Trophoblast cell (in vitro differentiated cells and primary cell): ENCODE data around the gene HNMT.

Source experiments
- DNase-seq, 2 donors: peaks; one replicate each; pipeline ENCODE4 v3.0.0-alpha.2; 2016
- H2AFZ ChIP-seq: 2 replicates; pipeline ENCODE4 v1.6.1; 2013; ENCODE audit warnings: low read length, moderate library complexity, mild to moderate bottlenecking; ENCODE audit not compliant: insufficient read depth, poor library complexity
- H2AK5ac ChIP-seq: 2 replicates; pipeline ENCODE4 v1.6.1; 2013; ENCODE audit warnings: mild to moderate bottlenecking, low read length
- H2BK120ac ChIP-seq: 2 replicates; pipeline ENCODE4 v1.6.1; 2013; ENCODE audit warnings: low read length, mild to moderate bottlenecking, moderate library complexity; ENCODE audit not compliant: insufficient read depth, poor library complexity
- H2BK12ac ChIP-seq: 2 replicates; pipeline ENCODE4 v1.6.1; 2013; ENCODE audit warnings: mild to moderate bottlenecking, low read length, moderate library complexity
- H2BK5ac ChIP-seq: 2 replicates; pipeline ENCODE4 v1.6.1; 2013; ENCODE audit warnings: low read length, low read depth, moderate library complexity, mild to moderate bottlenecking; ENCODE audit not compliant: poor library complexity
- H3K14ac ChIP-seq: 2 replicates; pipeline ENCODE4 v1.6.1; 2013; ENCODE audit warnings: mild to moderate bottlenecking, low read length
- H3K18ac ChIP-seq: 2 replicates; pipeline ENCODE4 v1.6.1; 2013; ENCODE audit warnings: mild to moderate bottlenecking, low read length
- H3K23ac ChIP-seq: 2 replicates; pipeline ENCODE4 v1.6.1; 2013; ENCODE audit warnings: low read length
- H3K27ac ChIP-seq: 2 replicates; pipeline ENCODE4 v1.5.1; 2013; ENCODE audit warnings: low read depth, mild to moderate bottlenecking, inconsistent platforms, low read length, moderate library complexity
- H3K27me3 ChIP-seq: 2 replicates; pipeline ENCODE4 v1.6.1; 2013; ENCODE audit warnings: inconsistent platforms, mild to moderate bottlenecking, low read length, moderate library complexity; ENCODE audit not compliant: insufficient read depth
- H3K36me3 ChIP-seq, 2 experiments: 1 replicate in 1 of 2; 2 replicates in 1 of 2; pipeline ENCODE4 v1.6.1; 2013; ENCODE audit warnings: low read length in 2 of 2, mild to moderate bottlenecking in 2 of 2, moderate library complexity in 1 of 2; ENCODE audit not compliant: insufficient read depth in 2 of 2, control insufficient read depth in 1 of 2
- H3K4ac ChIP-seq: 2 replicates; pipeline ENCODE4 v1.6.1; 2013; ENCODE audit warnings: low read depth, mild to moderate bottlenecking, low read length, moderate library complexity
- H3K4me1 ChIP-seq, 2 experiments: 1 replicate in 1 of 2; 2 replicates in 1 of 2; pipeline ENCODE4 v1.6.1; 2013; ENCODE audit warnings: low read length in 2 of 2, mild to moderate bottlenecking in 2 of 2, moderate library complexity in 1 of 2; ENCODE audit not compliant: insufficient read depth in 2 of 2, control insufficient read depth in 1 of 2
- H3K4me2 ChIP-seq: 2 replicates; pipeline ENCODE4 v1.6.1; 2013; ENCODE audit warnings: inconsistent platforms, mild to moderate bottlenecking, low read length, moderate library complexity
- H3K4me3 ChIP-seq: 2 replicates; pipeline ENCODE4 v1.5.1; 2013; ENCODE audit warnings: mild to moderate bottlenecking, low read depth, low read length, inconsistent platforms
- H3K79me1 ChIP-seq: one replicate; pipeline ENCODE4 v1.6.1; 2013; ENCODE audit warnings: low read length
- H3K79me2 ChIP-seq: 2 replicates; pipeline ENCODE4 v1.6.1; 2013; ENCODE audit warnings: low read length, mild to moderate bottlenecking; ENCODE audit not compliant: control insufficient read depth, insufficient read depth, poor library complexity
- H3K9ac ChIP-seq: 2 replicates; pipeline ENCODE4 v1.6.1; 2013; ENCODE audit warnings: mild to moderate bottlenecking, low read length
- H3K9me3 ChIP-seq: 2 replicates; pipeline ENCODE4 v1.6.1; 2013; ENCODE audit warnings: low read depth, mild to moderate bottlenecking, control low read depth, inconsistent platforms, low read length; ENCODE audit not compliant: insufficient read depth
- H4K12ac ChIP-seq: 2 replicates; pipeline ENCODE4 v1.6.1; 2013; ENCODE audit warnings: low read depth, mild to moderate bottlenecking, low read length, moderate library complexity
- H4K8ac ChIP-seq: 2 replicates; pipeline ENCODE4 v1.6.1; 2013; ENCODE audit warnings: low read depth, mild to moderate bottlenecking, low read length, moderate library complexity
- H4K91ac ChIP-seq: one replicate; pipeline ENCODE4 v1.6.1; 2013; ENCODE audit warnings: low read depth, mild to moderate bottlenecking, low read length, moderate library complexity
- WGBS: extraction: QIAGEN DNeasy Blood & Tissue Kit; methylation state at CpG from one replicate; pipeline ENCODE4 v1.1.7; 2013; ENCODE audit warnings: missing lambda C conversion rate; ENCODE audit not compliant: insufficient read length, insufficient coverage; ENCODE audit errors: extremely low coverage; 5-methylcytosine and 5-hydroxymethylcytosine counted together

The HNMT gene

GRCh38 chr2:138017824-138018223 lies 53.6 kb downstream of the HNMT start:
- Histone ChIP-seq H4K91ac (no peak overlapping the region), H3K14ac (no peak overlapping the region), H3K79me1 (peaks cover 2% of the 10 kb centered on the region), H2BK12ac (no peak overlapping the region), H3K18ac (no peak overlapping the region), H3K4ac (no peak overlapping the region), H3K9ac (no peak overlapping the region), H3K4me2 (no peak overlapping the region), H2BK120ac (no peak overlapping the region), H3K79me2 (no peaks in the 10 kb centered on the region), H2AFZ (no peak overlapping the region), H4K8ac (no peak overlapping the region), H3K4me1 (peaks cover 0 to 2% of the 10 kb centered on the region in 2 experiments), H3K27ac (no peak overlapping the region), H3K36me3 (no peaks in the 10 kb centered on the region), H4K12ac (no peak overlapping the region), H2AK5ac (no peak overlapping the region), H3K9me3 (no peaks in the 10 kb centered on the region), H3K23ac (no peak overlapping the region), H3K27me3 (no peaks in the 10 kb centered on the region), H3K4me3 (no peak overlapping the region), H2BK5ac (no peak overlapping the region)
- DNase-seq: no peak
- no CpG with 5 or more reads among the region's 1 CpG for WGBS

DNA sequence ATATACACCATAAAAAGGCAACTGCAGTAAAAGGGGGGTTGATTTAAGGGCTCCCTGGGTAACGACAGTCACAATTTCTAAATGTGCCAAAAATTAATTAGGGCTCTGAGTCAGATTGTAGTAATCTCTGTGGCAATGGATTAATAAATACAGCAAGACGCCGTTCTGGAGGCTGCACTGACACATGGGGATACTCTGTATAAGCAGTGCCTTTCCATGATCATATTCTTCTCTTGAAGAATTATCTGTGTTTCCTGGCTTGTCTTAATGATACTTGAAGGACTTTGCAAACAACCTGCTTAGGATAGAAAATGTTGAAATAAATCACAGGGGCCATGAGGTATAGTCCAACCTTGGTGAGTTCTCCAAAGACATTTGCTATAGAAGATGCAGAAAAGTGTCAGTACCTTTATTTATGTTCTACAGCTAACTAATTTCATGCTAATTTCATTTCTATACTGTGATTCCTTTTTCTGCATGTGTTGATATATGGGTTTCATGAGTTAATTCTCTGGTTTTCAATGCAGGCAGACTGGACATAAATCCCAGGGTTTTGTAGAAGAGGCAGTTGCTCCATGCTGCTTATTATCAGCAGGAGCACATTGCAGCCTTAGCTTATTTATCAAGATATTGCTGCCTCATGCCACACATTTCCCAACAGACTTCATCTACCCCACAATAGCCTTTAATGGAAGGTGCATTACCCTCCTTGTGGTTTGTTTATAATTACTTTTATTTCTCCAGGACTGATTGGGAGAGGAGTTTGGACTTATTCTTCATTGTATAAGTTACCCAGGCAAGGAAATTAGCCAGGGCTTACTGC lies 54.8 kb downstream of the HNMT start:
- no peak overlapping the region for H2AFZ ChIP-seq
- no peak overlapping the region for H3K27ac ChIP-seq
- peaks cover 2% of the 10 kb centered on the region for H3K79me1 ChIP-seq
- no peak overlapping the region for H3K23ac ChIP-seq
- H2BK5ac ChIP-seq: no peak overlapping the region
- H3K4me2 ChIP-seq: no peak overlapping the region
- H2BK12ac ChIP-seq: no peak overlapping the region
- H3K9ac ChIP-seq: no peak overlapping the region
- no peaks in the 10 kb centered on the region for H3K79me2 ChIP-seq
- H3K14ac ChIP-seq: no peak overlapping the region
- no peak overlapping the region for H4K91ac ChIP-seq
- H4K12ac ChIP-seq: no peak overlapping the region
- no peak overlapping the region for H3K4ac ChIP-seq
- WGBS: no CpG with 5 or more reads among the region's 3 CpGs
- H3K18ac ChIP-seq: no peak overlapping the region
- peaks cover 0 to 2% of the 10 kb centered on the region in 2 experiments for H3K4me1 ChIP-seq
- DNase-seq: no peak
- H3K4me3 ChIP-seq: no peak overlapping the region
- H2AK5ac ChIP-seq: no peak overlapping the region
- H3K9me3 ChIP-seq: no peaks in the 10 kb centered on the region
- no peaks in the 10 kb centered on the region for H3K27me3 ChIP-seq
- no peaks in the 10 kb centered on the region for H3K36me3 ChIP-seq
- no peak overlapping the region for H2BK120ac ChIP-seq
- H4K8ac ChIP-seq: no peak overlapping the region

DNA sequence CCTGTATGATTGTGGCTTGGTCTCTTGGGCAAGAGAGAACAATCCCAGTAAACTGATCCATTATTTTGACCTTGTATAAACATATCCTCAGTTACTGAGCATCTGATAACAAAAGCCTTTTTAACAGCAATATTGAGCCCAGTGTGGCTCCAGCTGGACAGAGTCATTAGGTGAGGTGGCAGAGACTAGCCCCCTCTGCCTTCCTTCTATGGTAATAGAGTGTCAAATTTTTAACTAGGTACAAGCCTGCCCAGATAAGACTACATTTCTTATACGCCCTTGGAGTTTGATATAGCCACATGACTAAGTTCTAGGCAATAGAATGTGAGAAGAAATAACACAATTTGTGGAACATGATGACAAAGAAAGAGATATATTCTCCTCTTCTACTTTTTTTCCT lies 56.2 kb downstream of the HNMT start:
- H3K27ac ChIP-seq: no peak overlapping the region
- no peak overlapping the region for H4K8ac ChIP-seq
- no peak overlapping the region for H2BK5ac ChIP-seq
- H3K9ac ChIP-seq: no peak overlapping the region
- no peak overlapping the region for H3K4ac ChIP-seq
- no peak overlapping the region for H2BK12ac ChIP-seq
- H3K14ac ChIP-seq: no peak overlapping the region
- no peak overlapping the region for H2BK120ac ChIP-seq
- no CpG with 5 or more reads among the region's 1 CpG for WGBS
- no peaks in the 10 kb centered on the region for H3K9me3 ChIP-seq
- H3K79me1 ChIP-seq: peaks cover 3% of the 10 kb centered on the region
- no peak overlapping the region for H3K23ac ChIP-seq
- no peak overlapping the region for H3K4me2 ChIP-seq
- no peaks in the 10 kb centered on the region for H3K79me2 ChIP-seq
- H2AK5ac ChIP-seq: no peak overlapping the region
- H3K4me3 ChIP-seq: no peak overlapping the region
- no peak overlapping the region for H4K91ac ChIP-seq
- H3K27me3 ChIP-seq: no peaks in the 10 kb centered on the region
- no peaks in the 10 kb centered on the region for H3K36me3 ChIP-seq
- peaks cover 0 to 2% of the 10 kb centered on the region in 2 experiments for H3K4me1 ChIP-seq
- DNase-seq: no peak
- no peak overlapping the region for H2AFZ ChIP-seq
- H4K12ac ChIP-seq: no peak overlapping the region
- no peak overlapping the region for H3K18ac ChIP-seq

GRCh38 chr2:138021154-138021553 lies 56.9 kb downstream of the HNMT start:
- no peak overlapping the region for H3K4me3 ChIP-seq
- H3K9ac ChIP-seq: no peak overlapping the region
- H2BK120ac ChIP-seq: no peak overlapping the region
- no peak overlapping the region for H4K91ac ChIP-seq
- no peak overlapping the region for H4K8ac ChIP-seq
- no peak overlapping the region for H3K23ac ChIP-seq
- H3K36me3 ChIP-seq: no peaks in the 10 kb centered on the region
- no peak overlapping the region for H2BK5ac ChIP-seq
- no peak overlapping the region for H3K27ac ChIP-seq
- H3K14ac ChIP-seq: no peak overlapping the region
- no peak overlapping the region for H2AK5ac ChIP-seq
- no peak overlapping the region for H4K12ac ChIP-seq
- H2AFZ ChIP-seq: no peak overlapping the region
- H3K27me3 ChIP-seq: no peaks in the 10 kb centered on the region
- no peaks in the 10 kb centered on the region for H3K9me3 ChIP-seq
- DNase-seq: peak in 1 of 2 donors; percentile 28
- peaks cover 0 to 2% of the 10 kb centered on the region in 2 experiments for H3K4me1 ChIP-seq
- no peak overlapping the region for H3K4ac ChIP-seq
- H3K18ac ChIP-seq: no peak overlapping the region
- no peak overlapping the region for H3K4me2 ChIP-seq
- H2BK12ac ChIP-seq: no peak overlapping the region
- no peaks in the 10 kb centered on the region for H3K79me2 ChIP-seq
- no CpG with 5 or more reads among the region's 1 CpG for WGBS
- peaks cover 3% of the 10 kb centered on the region for H3K79me1 ChIP-seq
